ENCODE results near the gene SSTR4.
"Not testable (repeated sequence)": the region's sequence is repeated elsewhere in the genome, so short reads cannot be mapped to it uniquely, and the experiment has no call there.

SSTR4 gene

DNA sequence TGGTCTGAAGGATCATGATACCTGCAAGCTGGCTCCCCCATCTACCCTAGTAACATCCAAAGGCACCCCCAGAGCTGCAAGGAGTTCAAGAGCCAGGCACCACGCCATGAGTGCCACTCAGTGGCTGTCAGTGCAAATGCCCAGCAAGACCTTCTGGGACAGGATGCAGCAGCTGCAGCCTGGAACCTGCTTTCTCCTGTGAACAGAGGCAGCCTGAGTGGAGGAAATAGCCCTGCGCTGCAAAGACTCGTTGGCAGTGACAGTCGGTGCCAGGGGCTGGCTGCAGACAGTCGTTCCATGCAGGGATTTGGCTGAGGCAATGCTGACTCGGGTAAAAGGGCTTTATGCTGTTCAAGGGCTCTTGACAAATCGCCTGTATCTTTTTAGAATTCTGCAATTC lies 15.7 kb upstream of the SSTR4 start:
- DNase-seq = no peak

GRCh38 chr20:23020230-23021018 lies 14.7 kb upstream of the SSTR4 start:
- DNase-seq = no peak

GRCh38 chr20:23021541-23021940 lies 13.6 kb upstream of the SSTR4 start:
- DNase-seq = no peak

DNA sequence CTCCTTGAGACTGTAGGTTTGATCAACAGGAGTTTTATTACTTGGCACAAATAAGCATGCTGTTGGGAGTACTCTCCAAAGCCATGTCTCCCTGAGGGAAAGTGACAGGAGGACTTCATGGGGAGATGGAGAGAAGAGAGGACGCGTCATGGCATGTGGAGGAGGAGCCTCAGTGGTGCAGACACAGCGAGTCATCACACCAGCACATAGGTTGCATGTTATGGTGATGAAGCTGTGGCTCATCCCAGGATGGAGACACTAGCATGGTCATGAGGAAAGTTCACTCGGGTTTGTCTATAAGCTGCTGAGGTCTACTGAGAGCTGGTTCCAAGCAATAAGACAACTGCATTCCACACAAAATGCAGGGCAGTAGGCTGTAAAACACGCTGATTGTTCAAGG lies 13.2 kb upstream of the SSTR4 start:
- DNase-seq = peak; percentile 50

GRCh38 chr20:23022849-23023248 lies 12.3 kb upstream of the SSTR4 start:
- no peak for DNase-seq

GRCh38 chr20:23023621-23024177 lies 11.4 kb upstream of the SSTR4 start:
- DNase-seq = no peak

DNA sequence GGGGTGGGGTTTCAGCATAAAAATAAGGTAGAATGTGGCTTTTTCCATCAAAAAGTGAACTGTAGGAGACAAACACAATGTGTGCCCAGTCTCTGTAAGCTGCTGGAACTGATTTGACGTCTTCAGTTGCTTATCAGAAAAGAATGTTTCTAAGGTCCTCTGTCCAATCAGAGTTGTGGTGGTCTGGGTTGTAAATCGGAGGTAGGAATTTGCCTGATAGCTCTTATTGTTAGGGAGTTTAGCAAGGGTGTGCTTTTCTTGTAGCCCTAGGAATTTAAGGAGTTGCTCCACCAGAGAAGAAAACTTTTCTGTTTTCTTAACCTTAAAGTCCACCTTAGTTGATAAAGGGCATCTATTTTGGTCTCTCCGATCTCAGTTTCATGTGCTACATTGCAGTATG lies 10.4 kb upstream of the SSTR4 start:
- peak; percentile 19 for DNase-seq

- DNase-seq = not testable (repeated sequence)
These were observed 9.6 kb upstream of the SSTR4 start for GRCh38 chr20:23025503-23025902.

- DNase-seq = no peak
These were observed 7.4 kb upstream of the SSTR4 start for GRCh38 chr20:23027721-23028120.

GRCh38 chr20:23028392-23028791 lies 6.7 kb upstream of the SSTR4 start:
- no peak for DNase-seq

DNA sequence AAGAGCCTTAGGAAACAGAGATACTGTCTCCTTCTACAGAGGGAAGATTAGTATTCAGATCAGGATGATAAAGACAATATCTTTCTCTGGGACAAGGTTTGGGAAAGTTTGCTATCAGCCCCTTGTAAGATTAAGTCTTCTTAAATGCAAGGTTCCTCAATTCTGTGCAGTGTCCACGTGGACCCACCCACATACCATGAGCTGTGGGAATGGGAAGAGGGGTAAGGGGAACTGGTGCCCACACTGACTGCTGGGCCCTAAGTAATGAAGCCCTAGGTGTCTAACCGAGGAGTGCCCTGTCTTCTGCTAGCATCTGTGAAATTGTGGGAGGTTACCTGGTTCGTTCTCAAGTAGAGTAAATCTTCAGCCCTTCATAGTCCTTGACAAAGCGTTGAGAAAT lies 5.8 kb upstream of the SSTR4 start:
- no peak for DNase-seq

GRCh38 chr20:23031346-23031745 lies 3.8 kb upstream of the SSTR4 start:
- no peak for DNase-seq

DNA sequence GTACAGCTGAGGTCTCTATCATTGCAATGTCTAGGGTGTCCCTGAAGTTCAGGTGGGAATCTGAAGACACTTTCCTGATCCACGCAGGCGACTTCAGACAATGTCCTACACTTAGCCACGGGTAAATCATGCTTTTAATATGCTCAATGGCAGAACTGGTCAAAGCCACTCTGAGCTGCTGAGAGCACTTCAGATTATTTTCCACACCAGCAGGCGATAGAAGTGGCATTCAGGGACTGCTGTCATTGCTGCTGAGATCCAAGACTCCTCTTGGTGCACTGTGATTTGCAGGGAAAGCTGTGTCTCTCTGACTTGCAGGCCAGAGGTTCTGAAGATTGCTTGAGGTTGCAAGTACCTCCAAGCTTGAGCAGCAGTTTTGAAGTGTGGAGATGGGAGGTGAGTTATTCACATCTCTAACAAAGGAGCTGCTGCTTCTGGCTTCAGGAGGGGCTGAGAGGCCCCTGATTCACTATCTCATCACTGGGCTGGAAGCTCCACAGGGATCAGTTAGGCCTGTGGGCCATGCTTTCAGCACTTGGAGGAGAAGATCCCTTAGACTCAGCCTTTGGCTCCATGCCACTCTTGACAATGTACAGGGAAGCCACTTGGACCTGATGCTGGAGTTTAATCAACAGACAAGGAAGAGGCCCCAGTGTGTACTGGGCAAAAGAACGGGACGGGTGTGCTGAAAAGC lies 2.9 kb upstream of the SSTR4 start:
- no peak for DNase-seq

- DNase-seq = no peak
These were observed 2.4 kb upstream of the SSTR4 start for GRCh38 chr20:23032750-23033078.

GRCh38 chr20:23033918-23034317 lies 1.2 kb upstream of the SSTR4 start:
- DNase-seq = no peak

- no peak for DNase-seq
These were observed 619 bp downstream of the SSTR4 start for GRCh38 chr20:23035731-23036130.

GRCh38 chr20:23036371-23036770 lies 1.3 kb downstream of the SSTR4 start:
- DNase-seq = no peak

- no peak for DNase-seq
These were observed 1.9 kb downstream of the SSTR4 start for GRCh38 chr20:23037017-23037481.

GRCh38 chr20:23039136-23039875 lies 4.2 kb downstream of the SSTR4 start:
- no peak for DNase-seq

DNA sequence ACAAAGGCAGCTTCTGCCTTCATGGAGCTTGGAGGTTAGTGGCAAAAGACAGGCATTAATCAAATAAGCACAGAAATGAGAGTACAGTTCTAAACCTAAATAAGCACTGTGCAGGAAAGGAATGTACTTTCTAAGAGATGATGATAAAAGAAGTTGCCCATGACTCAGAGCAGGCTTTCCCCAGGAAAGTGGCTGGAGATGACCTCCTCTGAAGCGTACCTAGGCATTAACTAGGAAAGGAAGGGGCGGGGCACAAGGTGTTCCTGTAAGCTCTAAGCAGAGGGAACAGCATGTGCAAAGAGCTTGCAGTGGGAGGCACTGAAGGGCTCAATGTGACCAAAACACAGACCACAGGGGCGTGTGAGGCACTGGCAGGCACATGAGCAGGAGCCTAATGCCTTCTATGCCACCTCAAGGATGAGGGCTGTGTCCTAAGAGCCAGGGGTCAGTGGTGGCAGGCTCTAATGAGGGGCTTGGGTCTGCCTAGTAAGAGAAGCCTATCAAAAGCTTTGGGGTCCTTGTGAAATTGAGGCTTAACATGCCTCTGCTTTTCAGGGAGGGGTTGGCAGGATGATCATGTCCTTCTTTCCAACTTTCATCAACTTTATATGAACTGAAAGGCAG lies 4.9 kb downstream of the SSTR4 start:
- no peak for DNase-seq

DNA sequence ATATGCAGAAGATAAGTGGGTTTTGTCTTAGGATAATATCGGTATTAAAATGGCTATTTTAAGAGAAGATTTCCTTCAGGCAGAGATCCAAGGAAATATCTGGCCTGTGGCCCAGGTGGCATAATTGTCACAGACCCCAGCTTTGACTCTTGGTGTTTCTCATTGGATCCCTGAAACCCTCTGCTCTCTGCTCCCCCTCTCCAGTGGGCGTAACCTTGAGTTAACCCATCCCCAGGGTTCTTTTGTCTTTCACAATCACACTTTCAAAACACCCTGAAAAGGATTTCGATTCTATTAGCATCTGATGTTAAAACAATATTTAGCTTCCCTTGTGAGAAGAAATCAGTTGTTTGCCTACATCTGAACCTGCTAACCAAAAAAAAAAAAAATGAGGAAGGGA lies 7.2 kb downstream of the SSTR4 start:
- DNase-seq = no peak

DNA sequence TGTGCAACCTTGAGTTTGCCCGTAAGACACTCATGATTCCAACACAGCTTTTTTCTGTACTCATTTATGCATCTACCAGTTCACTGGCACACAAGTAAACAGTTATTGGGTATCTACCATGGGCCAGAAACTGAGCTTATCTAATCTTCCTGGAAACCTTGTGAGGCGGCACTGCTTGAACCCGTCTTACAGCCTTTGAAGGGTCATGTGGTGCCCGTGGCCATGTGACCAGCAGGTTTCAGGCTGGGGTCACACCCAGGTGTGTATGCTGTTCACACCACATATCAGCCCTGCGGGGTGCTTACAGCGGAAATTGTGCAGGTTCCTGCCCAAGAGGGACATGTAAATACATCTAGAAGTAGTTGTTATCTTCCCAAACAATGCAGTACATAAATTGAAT lies 8.3 kb downstream of the SSTR4 start:
- no peak for DNase-seq

- no peak for DNase-seq
These were observed 11.3 kb downstream of the SSTR4 start for GRCh38 chr20:23046431-23046830.

All from fibroblast of skin of right quadriceps (primary cell).